Neuronal stem cell (in vitro differentiated cells): ENCODE data around the gene DLX2.
"Not testable (repeated sequence)": the region's sequence is repeated elsewhere in the genome, so short reads cannot be mapped to it uniquely, and the experiment has no call there.

Experiments used
- DNase-seq: peaks from one replicate; pipeline ENCODE4 v3.0.0-alpha.2; 2013; ENCODE audit warnings: low spot score
- H2AFZ ChIP-seq: one replicate; pipeline ENCODE4 v1.6.1; 2013; ENCODE audit warnings: mild to moderate bottlenecking, low read length, inconsistent platforms
- H2AK5ac ChIP-seq: 2 replicates; pipeline ENCODE4 v1.6.1; 2013; ENCODE audit warnings: low read depth, mild to moderate bottlenecking, inconsistent platforms, low read length, moderate library complexity, mixed read lengths
- H2BK120ac ChIP-seq: 2 replicates; pipeline ENCODE4 v1.6.1; 2013; ENCODE audit warnings: low read depth, mild to moderate bottlenecking, inconsistent platforms, low read length, moderate library complexity, mixed read lengths
- H2BK12ac ChIP-seq: one replicate; pipeline ENCODE4 v1.6.1; 2013; ENCODE audit warnings: low read length, inconsistent platforms
- H2BK15ac ChIP-seq: 2 replicates; pipeline ENCODE4 v1.6.1; 2013; ENCODE audit warnings: mild to moderate bottlenecking, low read length, inconsistent platforms, mixed read lengths
- H2BK5ac ChIP-seq: one replicate; pipeline ENCODE4 v1.6.1; 2013; ENCODE audit warnings: inconsistent platforms, mild to moderate bottlenecking, low read length, moderate library complexity
- H3K14ac ChIP-seq: one replicate; pipeline ENCODE4 v1.6.1; 2013; ENCODE audit warnings: low read length, inconsistent platforms
- H3K18ac ChIP-seq: 2 replicates; pipeline ENCODE4 v1.6.1; 2013; ENCODE audit warnings: low read length, inconsistent platforms
- H3K23ac ChIP-seq: 2 replicates; pipeline ENCODE4 v1.6.1; 2013; ENCODE audit warnings: low read depth, mild to moderate bottlenecking, mixed read lengths, low read length, inconsistent platforms; ENCODE audit not compliant: poor library complexity
- H3K27ac ChIP-seq: replicated peaks from 3 replicates; pipeline ENCODE4 v1.5.1; 2013; ENCODE audit warnings: low read length, inconsistent platforms
- H3K27me3 ChIP-seq, 3 experiments: 2 replicates each; pipeline ENCODE4 v1.6.1; 2013; ENCODE audit warnings: low read length in 3 of 3, mild to moderate bottlenecking in 2 of 3, inconsistent platforms in 1 of 3, low read depth in 1 of 3, mixed read lengths in 1 of 3, moderate library complexity in 1 of 3; ENCODE audit not compliant: control insufficient read depth in 3 of 3, insufficient read depth in 3 of 3
- H3K36me3 ChIP-seq, 2 donors: replicated peaks in 1 of 2; 2 replicates each; pipeline ENCODE4 v1.6.1; 2013; ENCODE audit warnings: low read length in 2 of 2; ENCODE audit not compliant: control insufficient read depth in 2 of 2, insufficient read depth in 2 of 2
- H3K4ac ChIP-seq: 2 replicates; pipeline ENCODE4 v1.6.1; 2013; ENCODE audit warnings: inconsistent platforms, mild to moderate bottlenecking, low read length, moderate library complexity
- H3K4me1 ChIP-seq, 2 donors: 1 replicate in 1 of 2; 2 replicates in 1 of 2; pipeline ENCODE4 v1.6.1; 2013; ENCODE audit warnings: low read length in 2 of 2, low read depth in 1 of 2; ENCODE audit not compliant: control insufficient read depth in 2 of 2, insufficient read depth in 1 of 2
- H3K4me2 ChIP-seq: one replicate; pipeline ENCODE4 v1.6.1; 2013; ENCODE audit warnings: mild to moderate bottlenecking, low read length, inconsistent platforms; ENCODE audit not compliant: insufficient read depth, poor library complexity, severe bottlenecking
- H3K4me3 ChIP-seq, 2 donors: 2 replicates each; pipeline ENCODE4 v1.5.1; 2013; ENCODE audit warnings: low read length in 2 of 2, mild to moderate bottlenecking in 2 of 2, inconsistent platforms in 1 of 2, moderate library complexity in 1 of 2
- H3K79me1 ChIP-seq: one replicate; pipeline ENCODE4 v1.6.1; 2013; ENCODE audit warnings: low read depth, mild to moderate bottlenecking, inconsistent platforms, low read length, moderate library complexity
- H3K9ac ChIP-seq: one replicate; pipeline ENCODE4 v1.6.1; 2013; ENCODE audit warnings: mild to moderate bottlenecking, low read depth, low read length, inconsistent platforms; ENCODE audit not compliant: poor library complexity
- H3K9me3 ChIP-seq, 2 donors: replicated peaks in 1 of 2; 2 replicates each; pipeline versions ENCODE3 to v1.6.1; 2013; ENCODE audit warnings: low read length in 2 of 2, mild to moderate bottlenecking in 2 of 2, inconsistent platforms in 1 of 2, low read depth in 1 of 2, mixed read lengths in 1 of 2, moderate library complexity in 1 of 2; ENCODE audit not compliant: control insufficient read depth in 2 of 2, insufficient read depth in 1 of 2
- H4K8ac ChIP-seq: one replicate; pipeline ENCODE4 v1.6.1; 2013; ENCODE audit warnings: low read depth, mild to moderate bottlenecking, inconsistent platforms, low read length, moderate library complexity
- H4K91ac ChIP-seq: one replicate; pipeline ENCODE4 v1.6.1; 2013; ENCODE audit warnings: low read length, low read depth, mild to moderate bottlenecking, inconsistent platforms; ENCODE audit not compliant: poor library complexity
- WGBS, 2 donors: extraction: QIAGEN DNeasy Blood & Tissue Kit; methylation state at CpG; one replicate each; pipeline ENCODE4 v1.1.7; 2013; ENCODE audit warnings: missing lambda C conversion rate in 2 of 2, mixed read lengths in 1 of 2; ENCODE audit not compliant: insufficient read length in 2 of 2, insufficient replicate concordance in 1 of 2; ENCODE audit errors: extremely low coverage in 2 of 2; 5-methylcytosine and 5-hydroxymethylcytosine counted together

The DLX2 gene

DNA sequence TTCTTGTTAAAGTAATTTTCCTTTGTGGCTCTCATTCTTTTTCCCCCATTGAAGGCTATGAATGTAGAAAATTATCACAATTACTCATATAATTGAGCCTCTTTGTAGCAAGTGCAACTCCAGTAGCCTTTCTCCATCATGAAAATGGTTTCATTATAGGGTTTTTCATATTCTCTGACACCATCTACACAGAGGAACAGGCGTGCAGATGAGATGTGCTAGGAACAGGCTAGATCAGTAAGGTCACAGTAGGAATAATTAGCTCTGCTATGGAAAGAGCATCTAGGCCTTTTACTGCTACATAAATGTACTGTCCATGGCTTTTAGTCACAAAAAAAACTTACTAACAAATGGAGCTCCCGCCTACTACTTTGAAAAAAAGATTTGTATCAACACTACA is 30.0 kb downstream of the DLX2 start:
- Histone ChIP-seq H2BK120ac (no peak overlapping the region), H2AFZ (no peak overlapping the region), H3K36me3 (no peaks in the 10 kb centered on the region), H2AK5ac (no peak overlapping the region), H3K14ac (no peak overlapping the region), H4K91ac (no peak overlapping the region), H3K4me3 (no peak overlapping the region), H3K9me3 (no peaks in the 10 kb centered on the region), H3K23ac (no peak overlapping the region), H4K8ac (no peak overlapping the region), H3K18ac (no peak overlapping the region), H3K4me1 (peaks cover 2 to 20% of the 10 kb centered on the region in 2 donors), H3K27ac (no peak overlapping the region), H3K79me1 (no peaks in the 10 kb centered on the region), H2BK15ac (no peak overlapping the region), H2BK12ac (no peak overlapping the region), H3K4me2 (no peak overlapping the region), H3K9ac (no peak overlapping the region), H3K4ac (no peak overlapping the region), H3K27me3 (peaks cover 0 to 28% (median 2%) of the 10 kb centered on the region in 3 experiments), H2BK5ac (no peak overlapping the region)
- DNase-seq: no peak
- no CpG with 5 or more reads among the region's 2 CpGs for WGBS, 2 donors

DNA sequence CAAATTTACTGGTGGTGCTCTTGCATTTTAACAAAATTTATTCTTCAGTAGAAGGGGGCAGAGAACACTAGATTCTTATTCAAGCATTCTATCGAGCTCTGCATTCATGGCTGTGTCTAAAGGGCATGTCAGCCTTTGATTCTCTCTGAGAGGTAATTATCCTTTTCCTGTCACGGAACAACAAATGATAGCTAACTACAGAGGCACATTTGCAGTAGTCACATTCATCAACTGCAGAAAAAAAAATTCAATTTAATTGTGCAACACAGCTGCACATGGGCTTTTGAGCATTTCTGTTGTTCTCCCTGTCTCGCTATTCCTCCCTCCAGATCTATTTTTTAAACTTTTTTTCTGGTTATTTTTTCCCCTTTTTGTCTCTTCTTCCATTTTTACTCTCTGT is 30.4 kb downstream of the DLX2 start:
- H3K27me3 ChIP-seq: peaks cover 0 to 24% (median under 1%) of the 10 kb centered on the region in 3 experiments
- peaks cover 2 to 20% of the 10 kb centered on the region in 2 donors for H3K4me1 ChIP-seq
- H3K23ac ChIP-seq: no peak overlapping the region
- no peak overlapping the region for H2BK12ac ChIP-seq
- no CpG with 5 or more reads among the region's 3 CpGs for WGBS, 2 donors
- no peak overlapping the region for H4K8ac ChIP-seq
- no peaks in the 10 kb centered on the region for H3K36me3 ChIP-seq
- no peak overlapping the region for H3K9ac ChIP-seq
- DNase-seq: no peak
- no peak overlapping the region for H2AK5ac ChIP-seq
- H3K9me3 ChIP-seq: no peaks in the 10 kb centered on the region
- H2BK120ac ChIP-seq: no peak overlapping the region
- no peak overlapping the region for H4K91ac ChIP-seq
- H2BK15ac ChIP-seq: no peak overlapping the region
- H3K4me3 ChIP-seq: no peak overlapping the region
- H2AFZ ChIP-seq: no peak overlapping the region
- H3K79me1 ChIP-seq: no peaks in the 10 kb centered on the region
- H2BK5ac ChIP-seq: no peak overlapping the region
- no peak overlapping the region for H3K4ac ChIP-seq
- no peak overlapping the region for H3K27ac ChIP-seq
- no peak overlapping the region for H3K18ac ChIP-seq
- H3K4me2 ChIP-seq: no peak overlapping the region
- H3K14ac ChIP-seq: no peak overlapping the region

DNA sequence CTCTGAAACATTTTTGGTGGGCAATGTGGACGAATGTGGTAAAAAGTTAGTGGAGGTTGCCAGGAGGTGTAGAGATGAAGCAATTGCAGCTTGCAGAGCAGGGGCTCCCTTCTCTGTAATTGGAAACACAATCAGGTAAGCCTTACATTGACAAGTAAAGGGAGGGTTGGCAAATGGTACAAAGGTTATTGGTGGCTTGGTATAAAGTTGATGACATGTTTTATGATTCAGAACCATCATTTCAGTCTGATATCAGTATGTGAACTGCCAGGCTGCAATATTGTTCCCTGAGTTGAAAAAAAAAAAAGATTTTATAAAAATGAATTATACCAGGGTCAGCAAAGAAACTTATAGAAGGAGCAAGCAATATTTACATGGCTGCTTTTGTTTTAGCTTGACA is 31.8 kb downstream of the DLX2 start:
- H3K36me3 ChIP-seq: no peaks in the 10 kb centered on the region
- H3K27me3 ChIP-seq: peaks cover 0 to 19% (median 0%) of the 10 kb centered on the region in 3 experiments
- H4K91ac ChIP-seq: no peak overlapping the region
- no peak overlapping the region for H3K14ac ChIP-seq
- no peak overlapping the region for H2AFZ ChIP-seq
- no peak overlapping the region for H2BK12ac ChIP-seq
- H2BK15ac ChIP-seq: no peak overlapping the region
- no peak overlapping the region for H3K4ac ChIP-seq
- no peak overlapping the region for H3K9ac ChIP-seq
- H3K27ac ChIP-seq: no peak overlapping the region
- H3K18ac ChIP-seq: no peak overlapping the region
- WGBS, 2 donors: no CpG with 5 or more reads among the region's 1 CpG
- no peaks in the 10 kb centered on the region for H3K79me1 ChIP-seq
- no peak overlapping the region for H2BK5ac ChIP-seq
- H4K8ac ChIP-seq: no peak overlapping the region
- H2AK5ac ChIP-seq: no peak overlapping the region
- peaks cover 2 to 20% of the 10 kb centered on the region in 2 donors for H3K4me1 ChIP-seq
- no peaks in the 10 kb centered on the region for H3K9me3 ChIP-seq
- no peak overlapping the region for H3K4me2 ChIP-seq
- no peak for DNase-seq
- H2BK120ac ChIP-seq: no peak overlapping the region
- H3K4me3 ChIP-seq: no peak overlapping the region
- H3K23ac ChIP-seq: no peak overlapping the region

DNA sequence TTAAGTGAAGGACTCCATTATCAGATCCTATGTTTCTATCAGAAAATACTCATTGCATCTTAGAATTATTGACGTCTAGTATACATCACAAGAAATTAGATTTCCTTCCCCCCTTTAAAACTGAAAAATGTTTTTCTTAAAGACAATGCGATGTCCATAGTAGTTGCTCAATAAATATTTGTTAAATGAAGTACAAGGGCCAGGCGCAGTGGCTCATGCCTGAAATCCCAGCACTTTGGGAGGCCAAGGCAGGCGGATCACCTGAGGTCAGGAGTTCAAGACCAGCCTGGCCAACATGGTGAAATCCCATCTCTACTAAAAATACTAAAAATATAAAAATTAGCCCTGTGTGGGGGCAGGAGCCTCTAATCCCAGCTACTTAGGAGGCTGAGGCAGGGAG is 34.8 kb downstream of the DLX2 start:
- not testable (repeated sequence) for H4K8ac ChIP-seq, H3K23ac ChIP-seq, H3K9ac ChIP-seq, H3K79me1 ChIP-seq, H2BK15ac ChIP-seq, DNase-seq, H3K4ac ChIP-seq, H4K91ac ChIP-seq, H3K4me2 ChIP-seq, H3K27me3 ChIP-seq, H2AFZ ChIP-seq, H3K18ac ChIP-seq, H3K9me3 ChIP-seq, H2BK12ac ChIP-seq, H3K36me3 ChIP-seq, H3K4me3 ChIP-seq, H2AK5ac ChIP-seq, H2BK5ac ChIP-seq, H2BK120ac ChIP-seq, H3K27ac ChIP-seq, H3K14ac ChIP-seq
- H3K4me1 ChIP-seq: peaks cover 2 to 18% of the 10 kb centered on the region in 2 donors
- no CpG with 5 or more reads among the region's 4 CpGs for WGBS, 2 donors
